HEK293 (cell line): Measurements from ENCODE around the gene RPL10A.

Experiments
- CTCF ChIA-PET: fragments of 350-600 bp; formaldehyde crosslinking; extraction: SDS; loops from one replicate; lab custom pipeline; 2021; ENCODE audit warnings: antibody characterized with exemption; lab: Yijun Ruan, JAX
- POLR2A ChIA-PET: fragments of 300-600 bp; formaldehyde crosslinking; extraction: SDS; loops from one replicate; lab custom pipeline; 2020; ENCODE audit warnings: antibody characterized with exemption, inconsistent platforms; lab: Yijun Ruan, JAX
- H3K27ac ChIP-seq: fragments of 200-500 bp; sonication (Bioruptor generic); 2 replicates; pipeline ENCODE4 v1.5.1; 2014; ENCODE audit warnings: low read depth, low read length, control low read depth, inconsistent platforms; ENCODE audit errors: extremely low read depth
- H3K36me3 ChIP-seq, 2 experiments: fragments of 200-500 bp in 1 of 2; sonication (Bioruptor generic) in 1 of 2; 1 replicate in 1 of 2; 2 replicates in 1 of 2; pipeline ENCODE4 v1.5.1; 2014 to 2017; ENCODE audit warnings: inconsistent platforms in 2 of 2, low read length in 2 of 2; ENCODE audit not compliant: control insufficient read depth in 2 of 2, insufficient read depth in 1 of 2
- H3K4me1 ChIP-seq: fragments of 200-500 bp; sonication (Bioruptor generic); 2 replicates; pipeline ENCODE4 v1.5.1; 2014; ENCODE audit warnings: mild to moderate bottlenecking, low read length, inconsistent platforms; ENCODE audit not compliant: control insufficient read depth, insufficient read depth
- H3K4me3 ChIP-seq: 2 replicates; pipeline ENCODE4 v1.5.1; 2011; ENCODE audit warnings: low read depth, mild to moderate bottlenecking, control low read depth, low read length, moderate library complexity
- H3K9me3 ChIP-seq: fragments of 200-500 bp; sonication (Bioruptor generic); 2 replicates; pipeline ENCODE4 v1.5.1; 2014; ENCODE audit warnings: low read depth, low read length, inconsistent platforms; ENCODE audit not compliant: control insufficient read depth, insufficient read depth
- GLIS1 ChIP-seq: fragments of 450-650 bp; formaldehyde crosslinking; IDR thresholded peaks from 2 replicates; pipeline ENCODE4 v1.5.1; 2016; ENCODE audit warnings: missing biosample characterization, missing genetic modification characterization
- GLIS2 ChIP-seq: fragments of 450-650 bp; formaldehyde crosslinking; IDR thresholded peaks from 2 replicates; pipeline ENCODE4 v1.5.1; 2016; ENCODE audit warnings: missing biosample characterization, missing genetic modification characterization
- HOXC10 ChIP-seq: sonication (generic); formaldehyde crosslinking; IDR thresholded peaks from 2 replicates; pipeline ENCODE4 v1.8.1; 2023; ENCODE audit warnings: mild to moderate bottlenecking, missing genetic modification reagents
- PRDM1 ChIP-seq: fragments of 450-650 bp; formaldehyde crosslinking; IDR thresholded peaks from 2 replicates; pipeline ENCODE4; 2016; ENCODE audit warnings: missing biosample characterization, missing genetic modification characterization
- SCRT1 ChIP-seq: fragments of 450-650 bp; formaldehyde crosslinking; IDR thresholded peaks from 2 replicates; pipeline ENCODE4 v1.5.1; 2016; ENCODE audit warnings: missing biosample characterization, missing genetic modification characterization, borderline replicate concordance
- SCRT2 ChIP-seq: fragments of 450-650 bp; formaldehyde crosslinking; IDR thresholded peaks from 2 replicates; pipeline ENCODE4 v1.5.1; 2016; ENCODE audit warnings: missing biosample characterization, missing genetic modification characterization
- ZFP41 ChIP-seq: fragments of 450-650 bp; formaldehyde crosslinking; IDR thresholded peaks from 2 replicates; pipeline ENCODE4 v1.5.1; 2016; ENCODE audit warnings: missing biosample characterization, missing genetic modification characterization, borderline replicate concordance
- ZIC2 ChIP-seq: fragments of 450-650 bp; formaldehyde crosslinking; IDR thresholded peaks from 2 replicates; pipeline ENCODE4 v1.5.1; 2016; ENCODE audit warnings: missing biosample characterization, missing genetic modification characterization
- ZNF335 ChIP-seq: fragments of 450-650 bp; formaldehyde crosslinking; conservative IDR thresholded peaks from 2 replicates; pipeline ENCODE4 v1.5.1; 2016; ENCODE audit warnings: missing biosample characterization, missing genetic modification characterization
- ZNF544 ChIP-seq: fragments of 450-650 bp; formaldehyde crosslinking; IDR thresholded peaks from 2 replicates; pipeline ENCODE4 v1.5.0; 2017; ENCODE audit warnings: missing biosample characterization, missing genetic modification characterization
- ZNF621 ChIP-seq: fragments of 450-650 bp; formaldehyde crosslinking; IDR thresholded peaks from 2 replicates; pipeline ENCODE4 v1.5.1; 2017; ENCODE audit warnings: missing biosample characterization, missing genetic modification characterization
- ZNF660 ChIP-seq: fragments of 450-650 bp; IDR thresholded peaks from 2 replicates; pipeline ENCODE4 v1.5.1; 2018; ENCODE audit warnings: missing biosample characterization, mild to moderate bottlenecking, missing genetic modification characterization
- ZNF837 ChIP-seq: fragments of 450-650 bp; formaldehyde crosslinking; IDR thresholded peaks from 2 replicates; pipeline ENCODE4 v1.5.1; 2016; ENCODE audit warnings: missing biosample characterization, missing genetic modification characterization
- ZSCAN30 ChIP-seq: fragments of 450-650 bp; IDR thresholded peaks from 2 replicates; pipeline ENCODE4 v1.5.1; 2018; ENCODE audit warnings: missing biosample characterization, mild to moderate bottlenecking, missing genetic modification characterization, moderate library complexity
- TF ChIP-seq, protein P1 (sequence below): fragments of 450-650 bp; formaldehyde crosslinking; IDR thresholded peaks from 2 replicates; pipeline ENCODE4 v1.5.1; 2016; ENCODE audit warnings: missing biosample characterization, missing genetic modification characterization
- TF ChIP-seq, protein P2 (sequence below): fragments of 450-650 bp; IDR thresholded peaks from 2 replicates; pipeline ENCODE4 v1.5.1; 2018; ENCODE audit warnings: missing biosample characterization, mild to moderate bottlenecking, missing genetic modification characterization
- TF ChIP-seq, protein P3 (sequence below): fragments of 450-650 bp; formaldehyde crosslinking; IDR thresholded peaks from 2 replicates; pipeline ENCODE4; 2016; ENCODE audit warnings: missing biosample characterization, missing genetic modification characterization
- TF ChIP-seq, protein P4 (sequence below): fragments of 450-650 bp; formaldehyde crosslinking; IDR thresholded peaks from 2 replicates; pipeline ENCODE4 v1.5.1; 2016; ENCODE audit warnings: missing biosample characterization, missing genetic modification characterization
- TF ChIP-seq, protein P5 (sequence below): fragments of 450-650 bp; formaldehyde crosslinking; IDR thresholded peaks from 2 replicates; pipeline ENCODE4 v1.5.1; 2016; ENCODE audit warnings: missing biosample characterization, missing genetic modification characterization

The RPL10A gene

DNA sequence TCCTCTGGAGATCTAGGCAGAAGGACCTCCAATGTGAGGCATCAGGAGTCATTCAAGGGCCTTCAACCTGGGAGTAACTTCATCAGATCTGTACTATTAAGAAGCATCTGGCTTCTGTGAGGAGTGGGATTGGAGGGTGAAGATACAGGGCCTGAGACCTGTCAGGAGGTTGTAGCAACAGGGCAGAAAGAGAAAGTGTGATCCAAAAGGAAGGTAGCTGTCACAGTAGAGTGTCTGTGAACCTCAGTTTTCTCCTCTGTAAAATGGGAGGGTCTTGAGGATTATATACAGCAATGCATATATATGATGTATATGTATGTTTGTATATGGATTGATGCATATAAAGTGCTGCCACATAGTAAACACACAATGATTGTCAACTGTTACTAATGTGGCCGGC, 2.6 kb upstream of the RPL10A start:
- ChIA-PET POLR2A (interaction anchor here (1.3 kb wide), 1 partner anchor 123 kb away, joined by 4 read pairs; the partner anchor contains the start of gene PPARD), CTCF (interaction anchor here (0.6 to 6.3 kb wide), 12 partner anchors 10 to 338 kb away, joined by 3 to 53 read pairs (median 4); partner anchors contain the start of genes FANCE and PPARD)
- Histone ChIP-seq H3K4me1 (0 out of 2 replicates have a peak, but pooled peaks cover 5% of the 10 kb centered on the region), H3K36me3 (peaks cover 23 to 67% of the 10 kb centered on the region in 2 experiments; a peak in 2 of 3 replicates), H3K27ac (no peak overlapping the region), H3K4me3 (no peak overlapping the region), H3K9me3 (no peaks in the 10 kb centered on the region)
- TF ChIP-seq, protein P1, sequence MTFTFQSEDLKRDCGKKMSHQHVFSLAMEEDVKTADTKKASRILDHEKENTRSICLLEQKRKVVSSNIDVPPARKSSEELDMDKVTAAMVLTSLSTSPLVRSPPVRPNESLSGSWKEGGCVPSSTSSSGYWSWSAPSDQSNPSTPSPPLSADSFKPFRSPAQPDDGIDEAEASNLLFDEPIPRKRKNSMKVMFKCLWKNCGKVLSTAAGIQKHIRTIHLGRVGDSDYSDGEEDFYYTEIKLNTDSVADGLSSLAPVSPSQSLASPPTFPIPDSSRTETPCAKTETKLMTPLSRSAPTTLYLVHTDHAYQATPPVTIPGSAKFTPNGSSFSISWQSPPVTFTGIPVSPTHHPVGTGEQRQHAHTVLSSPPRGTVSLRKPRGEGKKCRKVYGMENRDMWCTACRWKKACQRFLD: no peak
- TF ChIP-seq, protein P2, sequence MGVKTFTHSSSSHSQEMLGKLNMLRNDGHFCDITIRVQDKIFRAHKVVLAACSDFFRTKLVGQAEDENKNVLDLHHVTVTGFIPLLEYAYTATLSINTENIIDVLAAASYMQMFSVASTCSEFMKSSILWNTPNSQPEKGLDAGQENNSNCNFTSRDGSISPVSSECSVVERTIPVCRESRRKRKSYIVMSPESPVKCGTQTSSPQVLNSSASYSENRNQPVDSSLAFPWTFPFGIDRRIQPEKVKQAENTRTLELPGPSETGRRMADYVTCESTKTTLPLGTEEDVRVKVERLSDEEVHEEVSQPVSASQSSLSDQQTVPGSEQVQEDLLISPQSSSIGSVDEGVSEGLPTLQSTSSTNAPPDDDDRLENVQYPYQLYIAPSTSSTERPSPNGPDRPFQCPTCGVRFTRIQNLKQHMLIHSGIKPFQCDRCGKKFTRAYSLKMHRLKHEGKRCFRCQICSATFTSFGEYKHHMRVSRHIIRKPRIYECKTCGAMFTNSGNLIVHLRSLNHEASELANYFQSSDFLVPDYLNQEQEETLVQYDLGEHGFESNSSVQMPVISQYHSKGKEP (tag by site-specific recombination): no peak
- no peak for TF ChIP-seq SCRT1 (tag by site-specific recombination)
- no peak for TF ChIP-seq ZNF621
- no peak for TF ChIP-seq ZNF544 (tag by site-specific recombination)
- no peak for TF ChIP-seq PRDM1 (tag by site-specific recombination)

DNA sequence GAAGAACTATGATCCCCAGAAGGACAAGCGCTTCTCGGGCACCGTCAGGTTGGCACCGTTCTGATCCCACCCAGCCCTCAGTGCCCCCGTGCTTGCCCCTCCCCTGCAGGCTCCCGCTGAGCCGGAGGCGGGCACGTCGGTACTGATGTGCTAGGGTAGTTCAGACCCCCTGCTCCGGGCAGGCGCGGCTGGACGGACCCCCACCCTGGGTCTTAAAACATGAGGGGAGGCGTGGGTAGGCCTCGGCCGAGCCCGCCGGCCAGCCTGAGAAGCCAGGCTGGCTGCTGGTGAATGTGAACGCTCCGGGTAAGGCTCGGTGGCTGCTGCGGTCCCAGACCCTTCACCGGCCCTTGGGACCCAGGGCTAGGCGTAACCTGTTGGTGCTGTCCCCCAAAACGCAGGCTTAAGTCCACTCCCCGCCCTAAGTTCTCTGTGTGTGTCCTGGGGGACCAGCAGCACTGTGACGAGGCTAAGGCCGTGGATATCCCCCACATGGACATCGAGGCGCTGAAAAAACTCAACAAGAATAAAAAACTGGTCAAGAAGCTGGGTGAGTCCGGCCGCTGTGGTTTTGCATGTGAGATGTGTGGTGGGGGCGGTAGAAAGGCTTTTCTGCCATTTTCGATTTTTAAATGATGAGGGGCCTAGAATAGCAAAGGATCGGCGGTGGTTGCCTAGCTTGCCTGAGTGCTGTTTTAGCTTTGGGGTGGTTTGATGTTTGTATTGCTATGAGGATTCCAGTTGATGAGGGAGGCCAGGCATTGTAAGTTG, 964 bp downstream of the RPL10A start:
- ChIA-PET CTCF (interaction anchor here (0.6 to 6.3 kb wide), 10 partner anchors 9 to 426 kb away, joined by 3 to 53 read pairs (median 6); partner anchors contain the start of genes FANCE and PPARD), POLR2A (interaction anchor here (0.6 to 9.5 kb wide), 15 partner anchors 11 to 203 kb away, joined by 3 to 198 read pairs (median 3); partner anchors contain the start of genes FANCE and TEAD3)
- H3K27ac ChIP-seq: peak overlapping the region; percentile 100
- 0 out of 2 replicates have a peak, but pooled peaks cover 5% of the 10 kb centered on the region for H3K4me1 ChIP-seq
- H3K36me3 ChIP-seq: peaks cover 13 to 79% of the 10 kb centered on the region in 2 experiments; a peak in 2 of 3 replicates
- H3K4me3 ChIP-seq: peak overlapping the region; percentile 80
- H3K9me3 ChIP-seq: no peaks in the 10 kb centered on the region
- TF ChIP-seq ZNF837 (0 out of 2 replicates have a peak, but pooled peaks have one; percentile 25), ZSCAN30 (tag by site-specific recombination) (no peak), GLIS1 (tag by site-specific recombination) (peak; percentile 16; the same call in 1 of the 2 replicates), GLIS2 (peak; percentile 65), ZFP41 (tag by site-specific recombination) (no peak), SCRT2 (tag by site-specific recombination) (peak; percentile 25; the same call in 1 of the 2 replicates), ZNF660 (tag by site-specific recombination) (no peak), HOXC10 (CRISPR knock-in tag) (0 out of 2 replicates have a peak, but pooled peaks have one; percentile 35), ZIC2 (peak; percentile 29; the same call in 1 of the 2 replicates), ZNF335 (tag by site-specific recombination) (peak; percentile 86; the same call in 1 of the 2 replicates)
- TF ChIP-seq, protein P3, sequence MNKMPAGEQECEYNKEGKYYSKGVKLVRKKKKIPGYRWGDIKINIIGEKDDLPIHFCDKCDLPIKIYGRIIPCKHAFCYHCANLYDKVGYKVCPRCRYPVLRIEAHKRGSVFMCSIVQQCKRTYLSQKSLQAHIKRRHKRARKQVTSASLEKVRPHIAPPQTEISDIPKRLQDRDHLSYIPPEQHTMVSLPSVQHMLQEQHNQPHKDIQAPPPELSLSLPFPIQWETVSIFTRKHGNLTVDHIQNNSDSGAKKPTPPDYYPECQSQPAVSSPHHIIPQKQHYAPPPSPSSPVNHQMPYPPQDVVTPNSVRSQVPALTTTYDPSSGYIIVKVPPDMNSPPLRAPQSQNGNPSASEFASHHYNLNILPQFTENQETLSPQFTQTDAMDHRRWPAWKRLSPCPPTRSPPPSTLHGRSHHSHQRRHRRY (tag by site-specific recombination): 0 out of 2 replicates have a peak, but pooled peaks have one; percentile 27
- TF ChIP-seq, protein P4, sequence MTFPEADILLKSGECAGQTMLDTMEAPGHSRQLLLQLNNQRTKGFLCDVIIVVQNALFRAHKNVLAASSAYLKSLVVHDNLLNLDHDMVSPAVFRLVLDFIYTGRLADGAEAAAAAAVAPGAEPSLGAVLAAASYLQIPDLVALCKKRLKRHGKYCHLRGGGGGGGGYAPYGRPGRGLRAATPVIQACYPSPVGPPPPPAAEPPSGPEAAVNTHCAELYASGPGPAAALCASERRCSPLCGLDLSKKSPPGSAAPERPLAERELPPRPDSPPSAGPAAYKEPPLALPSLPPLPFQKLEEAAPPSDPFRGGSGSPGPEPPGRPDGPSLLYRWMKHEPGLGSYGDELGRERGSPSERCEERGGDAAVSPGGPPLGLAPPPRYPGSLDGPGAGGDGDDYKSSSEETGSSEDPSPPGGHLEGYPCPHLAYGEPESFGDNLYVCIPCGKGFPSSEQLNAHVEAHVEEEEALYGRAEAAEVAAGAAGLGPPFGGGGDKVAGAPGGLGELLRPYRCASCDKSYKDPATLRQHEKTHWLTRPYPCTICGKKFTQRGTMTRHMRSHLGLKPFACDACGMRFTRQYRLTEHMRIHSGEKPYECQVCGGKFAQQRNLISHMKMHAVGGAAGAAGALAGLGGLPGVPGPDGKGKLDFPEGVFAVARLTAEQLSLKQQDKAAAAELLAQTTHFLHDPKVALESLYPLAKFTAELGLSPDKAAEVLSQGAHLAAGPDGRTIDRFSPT (tag by site-specific recombination): 0 out of 2 replicates have a peak, but pooled peaks have one; percentile 33
- TF ChIP-seq, protein P5, sequence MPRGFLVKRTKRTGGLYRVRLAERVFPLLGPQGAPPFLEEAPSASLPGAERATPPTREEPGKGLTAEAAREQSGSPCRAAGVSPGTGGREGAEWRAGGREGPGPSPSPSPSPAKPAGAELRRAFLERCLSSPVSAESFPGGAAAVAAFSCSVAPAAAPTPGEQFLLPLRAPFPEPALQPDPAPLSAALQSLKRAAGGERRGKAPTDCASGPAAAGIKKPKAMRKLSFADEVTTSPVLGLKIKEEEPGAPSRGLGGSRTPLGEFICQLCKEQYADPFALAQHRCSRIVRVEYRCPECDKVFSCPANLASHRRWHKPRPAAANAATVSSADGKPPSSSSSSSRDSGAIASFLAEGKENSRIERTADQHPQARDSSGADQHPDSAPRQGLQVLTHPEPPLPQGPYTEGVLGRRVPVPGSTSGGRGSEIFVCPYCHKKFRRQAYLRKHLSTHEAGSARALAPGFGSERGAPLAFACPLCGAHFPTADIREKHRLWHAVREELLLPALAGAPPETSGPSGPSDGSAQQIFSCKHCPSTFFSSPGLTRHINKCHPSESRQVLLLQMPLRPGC (tag by site-specific recombination): 0 out of 2 replicates have a peak, but pooled peaks have one; percentile 8
